NCI-H1417 (cell line): ENCODE data around the gene TOMM5.

Experiments used
- DNase-seq, 3 experiments: peaks; one replicate each; lab custom pipeline; 2025; lab: John Stamatoyannopoulos, UW

TOMM5 gene

DNA sequence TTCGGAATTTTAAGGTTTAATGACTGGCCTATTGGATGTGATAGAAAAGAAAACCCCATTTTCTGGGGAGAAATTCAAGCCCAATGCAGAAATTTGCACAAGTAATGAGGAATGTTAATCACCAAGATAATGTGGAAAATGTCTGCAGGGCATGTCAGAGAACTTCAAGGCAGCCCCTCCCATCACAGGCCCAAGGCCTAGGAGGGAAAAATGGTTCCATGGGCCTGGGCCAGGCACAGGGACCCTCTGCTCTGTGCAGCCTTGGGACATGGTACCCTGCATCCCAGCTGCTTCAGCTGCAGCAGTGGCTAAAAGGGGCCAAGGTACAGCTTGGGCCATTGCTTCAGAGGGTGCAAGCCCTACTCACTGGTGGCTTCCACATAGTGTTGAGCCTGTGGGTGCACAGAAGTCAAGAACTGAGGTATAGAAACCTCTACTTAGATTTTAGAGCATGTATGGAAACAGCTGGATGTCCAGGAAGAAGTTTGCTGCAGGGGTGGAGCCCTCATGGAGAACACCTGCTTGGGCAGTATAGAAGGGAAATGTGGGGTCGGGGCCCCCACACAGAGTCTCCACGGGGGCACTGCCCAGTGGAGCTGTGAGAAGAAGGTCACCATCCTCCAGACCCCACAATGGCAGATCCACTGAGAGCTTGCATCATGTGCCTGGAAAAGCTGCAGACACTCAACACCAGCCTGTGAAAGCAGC is 28.4 kb downstream of the TOMM5 start:
- no peak for DNase-seq

DNA sequence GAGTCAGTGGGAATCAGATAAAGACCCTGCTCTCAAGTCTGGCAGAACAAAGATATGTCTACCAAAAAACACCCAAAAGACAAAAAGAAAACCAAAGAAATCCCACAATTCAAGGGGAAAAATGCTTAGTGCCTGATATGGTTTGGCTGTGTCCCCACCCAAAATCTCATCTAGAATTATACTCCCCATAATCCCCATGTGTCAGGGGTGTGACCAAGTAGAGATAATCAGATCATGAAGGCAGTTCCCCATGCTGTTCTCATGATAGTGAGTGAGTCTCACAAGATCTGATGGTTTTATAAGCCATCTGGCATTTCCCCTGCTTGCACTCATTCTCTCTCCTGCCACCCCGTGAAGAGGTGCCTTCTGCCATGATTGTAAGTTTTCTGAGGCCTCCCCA is 29.6 kb downstream of the TOMM5 start:
- no peak for DNase-seq

DNA sequence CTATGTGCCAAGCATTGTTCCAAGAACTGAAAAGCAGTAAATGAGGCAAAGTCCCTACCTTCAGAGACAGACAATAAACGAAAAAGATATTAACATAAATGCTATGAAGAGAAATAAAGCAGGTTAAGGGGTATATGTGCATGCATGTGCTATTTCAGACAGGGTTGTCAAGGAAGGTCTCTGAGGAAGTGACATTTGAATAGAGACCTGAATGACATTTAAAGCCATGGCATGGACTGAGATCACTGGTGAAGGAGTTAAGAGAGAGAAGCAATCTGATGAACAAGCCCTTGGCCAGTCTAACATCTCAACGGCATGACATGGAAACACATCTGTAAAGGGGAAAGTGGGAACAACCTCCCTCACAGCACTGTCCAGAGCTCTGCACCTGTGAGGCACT is 30.7 kb downstream of the TOMM5 start:
- DNase-seq = no peak

DNA sequence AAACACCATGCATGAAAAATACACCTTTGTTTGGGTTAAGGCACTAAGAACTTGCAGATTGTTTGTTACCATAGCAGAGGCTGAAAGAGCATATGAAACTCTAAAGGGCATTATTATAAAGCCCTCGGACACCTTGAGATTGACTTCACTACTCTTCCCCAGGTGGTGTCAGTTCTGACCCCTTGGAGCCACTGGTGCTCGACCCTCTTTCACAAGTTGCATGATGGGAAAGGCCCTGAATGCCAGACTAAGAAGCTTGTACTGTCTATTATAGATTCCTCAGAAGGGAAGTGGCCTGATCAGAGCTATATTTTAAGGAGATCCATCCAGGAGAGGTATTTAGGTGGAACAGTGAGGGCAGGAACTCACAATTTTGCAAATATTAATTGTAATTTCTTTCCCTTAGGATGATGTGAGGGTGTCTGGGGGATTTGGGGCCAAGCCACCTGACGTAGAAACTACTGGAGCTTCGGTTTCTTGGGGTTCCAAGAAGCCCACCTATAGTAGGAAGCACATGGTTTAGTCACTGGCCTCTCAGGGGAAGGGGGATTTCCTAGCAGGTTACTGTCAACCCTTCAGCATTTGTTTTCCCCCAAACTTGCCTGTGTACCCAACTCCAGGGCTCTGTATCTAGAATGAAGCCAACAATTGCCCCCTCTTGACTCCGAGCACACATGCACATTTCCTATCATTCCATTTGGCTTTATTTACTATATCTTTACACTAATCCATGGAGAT is 32.4 kb downstream of the TOMM5 start:
- no peak for DNase-seq

DNA sequence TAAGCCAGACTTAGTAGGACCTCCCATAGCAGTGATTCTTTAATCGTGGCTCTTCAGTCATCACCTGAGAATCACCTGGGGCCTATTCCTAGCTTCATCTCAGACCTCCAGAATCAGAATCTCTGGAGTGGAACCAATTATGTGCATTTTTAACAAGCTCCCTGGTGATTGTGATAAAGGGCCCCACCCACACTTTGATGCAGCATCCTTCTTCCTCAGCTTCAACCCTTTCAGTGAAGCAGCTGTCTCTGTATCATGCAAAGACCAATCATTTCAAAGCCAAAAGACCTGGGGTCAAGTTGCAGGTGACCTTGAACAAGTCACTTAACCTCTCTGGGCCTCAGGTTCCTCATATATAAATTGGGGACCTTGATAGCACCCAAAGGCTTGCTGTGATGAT is 33.3 kb downstream of the TOMM5 start:
- no peak for DNase-seq

DNA sequence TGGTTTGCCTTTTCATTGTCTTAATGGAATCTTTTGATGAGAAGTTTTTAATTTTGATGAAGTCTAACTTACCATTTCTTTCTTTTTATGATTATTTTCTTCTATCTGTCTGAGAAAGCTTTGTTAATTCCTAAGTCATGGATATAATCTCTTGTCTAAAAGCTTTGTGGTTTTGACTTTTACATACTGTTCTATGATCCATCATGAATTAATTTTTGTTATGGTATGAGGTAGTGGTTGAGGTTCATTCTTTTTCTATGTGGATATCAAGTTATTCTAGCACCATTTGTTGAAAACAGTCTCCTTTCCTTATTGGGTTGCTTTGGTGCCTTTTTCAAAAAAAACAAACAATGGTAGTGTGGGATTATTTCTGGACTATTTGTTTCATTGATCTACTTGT is 36.6 kb downstream of the TOMM5 start:
- DNase-seq = no peak

DNA sequence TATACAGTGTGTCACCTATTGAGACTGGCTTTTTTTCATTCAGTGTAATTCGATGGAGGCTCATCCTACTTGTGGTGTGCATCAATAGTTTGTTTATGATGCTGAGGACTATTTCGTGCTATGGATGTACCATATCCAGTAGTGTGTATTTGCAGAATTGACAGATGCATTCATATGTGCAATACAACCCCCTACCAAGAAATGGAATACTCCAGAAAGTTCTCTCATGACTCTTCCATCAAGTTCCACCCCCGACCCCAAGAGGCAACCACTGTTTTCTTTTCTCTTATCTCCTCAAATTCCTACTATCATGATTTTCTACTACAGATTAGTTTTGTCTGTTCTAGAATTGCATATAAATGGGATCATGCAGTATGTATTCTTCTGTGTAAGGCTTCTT is 38.1 kb downstream of the TOMM5 start:
- DNase-seq = no peak

DNA sequence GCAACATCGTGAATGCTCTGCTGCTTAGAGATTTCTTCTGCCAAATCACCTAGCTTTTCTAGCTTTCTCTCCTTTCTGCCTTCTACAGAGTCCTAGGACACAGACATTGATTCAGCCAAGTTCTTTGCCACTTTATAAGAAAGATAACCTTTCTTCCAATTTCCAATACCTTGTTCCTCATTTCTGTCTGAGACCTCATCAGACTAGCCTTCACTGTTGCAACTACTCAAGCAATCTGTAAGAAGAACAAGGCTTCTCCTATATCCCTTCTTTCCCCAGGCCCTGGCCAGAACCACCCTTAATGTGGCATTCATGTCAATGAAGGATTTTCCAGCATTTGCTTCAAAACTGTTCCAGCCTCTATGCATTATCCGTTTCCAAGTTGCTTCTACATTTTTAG is 40.5 kb downstream of the TOMM5 start:
- no peak for DNase-seq

DNA sequence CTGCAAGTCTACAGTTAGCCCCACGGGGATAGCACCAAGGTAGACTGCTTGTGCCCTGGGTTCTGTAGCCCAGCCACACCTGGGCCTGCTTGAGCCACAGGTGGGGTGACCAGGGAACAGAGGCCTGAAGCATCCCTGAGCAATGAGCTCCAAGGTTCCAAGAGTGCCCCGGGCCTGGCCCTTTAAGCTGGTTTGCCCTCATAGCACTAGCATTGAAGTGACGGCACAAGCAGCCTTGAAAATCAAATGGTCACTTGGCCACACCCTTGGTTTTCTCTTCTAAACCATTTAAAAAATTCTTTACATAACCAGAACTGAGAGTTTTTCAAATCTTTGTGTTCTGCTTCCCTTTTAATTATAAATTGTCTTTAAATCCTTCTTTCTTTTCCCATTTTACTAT is 40.9 kb downstream of the TOMM5 start:
- DNase-seq = no peak

DNA sequence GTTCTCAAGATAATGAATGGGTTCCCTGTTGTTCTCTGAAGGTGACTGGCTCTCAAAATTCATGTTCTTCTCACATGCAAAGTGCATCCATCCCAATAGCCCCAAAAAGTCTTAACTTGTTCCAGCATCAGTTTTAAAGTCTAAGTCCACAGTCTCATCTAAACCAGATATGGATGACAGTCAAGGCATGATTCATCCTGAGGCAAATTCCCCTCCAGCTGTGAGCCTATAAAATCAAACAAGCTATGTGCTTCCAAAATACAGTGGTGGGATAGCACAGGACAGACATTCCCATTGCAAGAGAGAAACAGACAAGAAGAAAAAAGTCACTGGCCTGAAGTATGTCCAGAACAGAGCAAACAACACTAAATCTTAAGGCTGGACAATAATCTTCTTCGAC is 41.6 kb downstream of the TOMM5 start:
- DNase-seq = no peak

DNA sequence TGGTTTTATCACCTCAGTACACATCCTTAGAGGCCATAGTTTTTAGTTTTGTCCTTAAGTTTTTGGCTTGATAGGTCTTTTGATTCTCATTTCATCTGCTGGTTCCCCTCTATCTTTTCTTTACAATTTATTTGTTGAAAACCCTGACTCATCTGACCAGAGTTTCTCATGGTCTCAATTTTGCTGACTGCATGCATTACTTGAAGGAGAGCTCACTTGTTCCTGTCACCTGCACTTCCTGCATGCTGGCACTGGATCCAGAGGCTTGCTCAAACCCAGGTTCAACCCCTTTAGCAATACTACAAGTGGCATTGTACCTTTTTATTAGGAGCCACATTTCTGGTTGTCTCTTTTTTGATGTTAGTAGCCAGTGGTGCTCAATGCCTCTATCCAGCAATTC is 42.9 kb downstream of the TOMM5 start:
- DNase-seq = no peak

DNA sequence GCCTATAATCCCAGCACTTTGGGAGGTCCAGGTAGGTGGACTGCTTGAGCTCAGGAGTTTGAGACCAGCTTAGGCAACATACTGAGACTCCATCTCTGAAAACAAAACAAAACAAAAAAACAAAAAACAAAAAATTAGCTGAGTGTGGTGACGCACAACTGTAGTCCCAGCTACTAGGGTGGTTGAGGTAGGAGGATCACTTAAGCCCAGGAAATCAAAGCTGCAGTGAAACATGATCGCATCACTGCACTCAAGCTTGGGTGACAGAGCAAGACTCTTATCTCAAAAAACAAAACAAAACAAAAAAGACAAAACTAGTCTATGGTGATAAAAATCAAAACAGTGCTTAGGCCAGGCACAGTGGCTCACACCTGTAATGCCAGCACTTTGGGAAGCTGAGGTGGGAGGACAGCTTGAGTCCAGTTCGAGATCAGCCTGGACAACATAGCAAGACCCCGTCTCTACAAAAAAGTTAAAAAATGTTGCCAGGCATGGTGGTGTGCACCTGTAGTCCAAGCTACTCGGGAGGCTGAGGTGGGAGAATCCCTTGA is 45.0 kb downstream of the TOMM5 start:
- DNase-seq = no peak

DNA sequence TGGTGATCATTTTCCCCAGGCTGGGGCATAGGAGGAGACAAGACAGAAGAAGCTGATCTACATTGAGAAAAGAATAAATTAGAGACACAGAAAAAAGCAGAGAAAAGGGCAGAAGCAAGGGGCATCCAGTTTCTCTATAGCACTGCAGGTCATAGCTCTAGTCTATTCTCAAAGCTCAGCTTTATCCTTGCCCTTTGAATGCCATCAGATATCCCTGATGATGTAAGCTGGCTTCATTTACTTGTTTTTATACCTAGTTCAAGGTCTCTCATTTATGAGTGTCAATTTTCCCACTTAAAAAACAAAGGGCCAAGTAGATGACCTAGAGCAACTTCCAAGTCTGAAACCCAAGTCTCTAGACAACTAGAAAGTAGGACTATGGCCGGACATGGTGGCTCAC is 48.9 kb downstream of the TOMM5 start:
- no peak for DNase-seq

DNA sequence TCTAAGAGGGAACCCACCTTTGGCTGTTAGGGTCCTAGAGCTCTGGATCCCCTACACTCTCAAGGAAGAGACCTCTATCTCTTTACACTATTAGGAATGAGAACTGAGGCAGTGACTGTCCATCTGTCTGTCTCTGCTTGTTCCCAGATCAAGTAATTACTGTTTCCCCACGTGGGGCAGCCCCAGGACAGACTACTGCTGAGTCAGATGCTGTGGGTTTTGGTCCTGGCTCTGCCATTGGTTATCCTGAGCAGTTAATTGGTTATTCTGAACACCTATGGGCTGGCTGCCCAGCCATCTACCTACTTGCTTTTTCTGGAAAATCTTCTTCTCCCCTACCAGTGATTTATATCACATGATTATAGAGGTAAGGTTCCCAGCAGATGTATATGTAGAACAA is 49.5 kb downstream of the TOMM5 start:
- no peak for DNase-seq

DNA sequence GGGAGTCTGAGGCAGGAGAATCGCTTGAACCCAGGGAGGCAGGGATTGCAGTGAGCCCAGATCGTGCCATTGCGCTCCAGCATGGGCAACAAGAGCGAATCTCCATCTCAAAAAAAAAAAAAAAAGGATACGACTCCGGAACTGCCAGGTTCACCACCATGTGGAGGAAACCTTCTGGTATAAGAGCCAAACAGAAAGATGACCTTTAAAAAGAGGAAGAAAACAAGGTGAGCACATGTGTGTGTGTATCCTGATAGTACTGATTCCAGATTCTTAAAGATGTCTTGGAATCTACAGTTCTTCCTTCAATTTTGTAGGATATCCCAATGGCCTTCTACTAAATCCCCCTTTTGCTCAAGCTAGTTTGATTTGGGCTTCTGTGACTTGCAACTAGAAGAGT is 49.9 kb downstream of the TOMM5 start:
- no peak for DNase-seq

DNA sequence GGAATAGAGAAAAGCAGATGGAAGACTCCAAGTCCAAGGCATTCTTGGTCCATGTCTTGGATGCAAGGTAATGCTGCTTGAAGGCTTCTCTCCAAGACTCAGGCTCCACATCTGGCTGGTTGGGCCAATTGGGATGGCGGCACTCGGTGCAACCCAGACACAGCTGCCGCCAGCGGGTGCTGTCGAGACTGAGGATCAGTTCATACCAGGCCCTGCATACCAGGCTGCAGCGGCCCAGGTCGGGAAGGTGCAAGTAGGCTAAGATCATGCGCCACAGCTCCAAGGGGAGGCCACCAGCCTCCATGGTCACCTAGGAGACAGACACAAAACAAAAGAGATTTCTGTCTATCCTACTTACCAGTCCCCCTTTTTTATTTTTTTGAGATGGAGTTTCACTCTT is 50.9 kb downstream of the TOMM5 start:
- no peak for DNase-seq

DNA sequence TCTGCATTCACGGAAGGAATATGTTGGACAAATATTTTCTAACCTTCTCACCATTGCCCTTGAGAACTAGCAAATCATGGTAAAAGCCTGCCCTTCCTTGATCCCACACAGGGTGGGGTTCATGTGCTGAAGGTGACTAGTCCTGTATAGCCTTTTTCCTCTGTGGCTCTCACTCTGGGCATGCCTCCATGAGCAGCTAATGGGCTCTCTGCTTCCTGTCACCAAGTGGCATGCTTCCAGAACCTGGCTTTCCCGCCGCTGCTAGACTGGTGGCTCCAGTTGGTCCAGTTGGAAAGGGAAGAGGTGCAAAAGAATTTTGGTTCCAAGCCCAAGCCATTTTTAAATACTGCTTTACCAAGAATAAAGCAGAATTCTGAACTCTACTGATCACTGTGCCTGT is 51.8 kb downstream of the TOMM5 start:
- no peak for DNase-seq

DNA sequence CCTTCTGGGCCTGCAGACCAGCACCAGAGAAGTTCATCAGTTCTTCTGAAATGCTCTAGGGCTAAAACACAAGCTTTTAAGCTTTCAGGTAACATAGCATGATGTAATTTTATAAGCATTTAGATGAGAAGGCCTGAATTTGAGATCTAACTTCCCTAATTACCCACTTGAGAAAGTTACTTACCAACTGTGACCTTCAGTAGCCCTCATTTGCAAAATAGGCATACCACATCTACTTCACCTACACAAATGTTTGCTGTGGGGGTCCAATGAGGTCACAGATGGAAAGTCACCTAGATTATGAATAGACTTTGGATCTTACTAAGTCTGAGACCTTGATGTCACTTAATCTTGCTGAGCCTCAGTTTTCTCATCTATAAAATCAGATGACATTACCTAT is 52.8 kb downstream of the TOMM5 start:
- no peak for DNase-seq
